ENCODE results near the gene AGFG2. TPM values are rescaled to one million over a fixed set of nuclear protein-coding genes. Genes with fewer than 3 reads are reported as not detected.
"Not testable (repeated sequence)": the region's sequence is repeated elsewhere in the genome, so short reads cannot be mapped to it uniquely, and the experiment has no call there.

AGFG2 gene
- total RNA-seq, 2 donors from 2014 or later, result 20.4 to 24.6 TPM

GRCh38 chr7:100532165-100533022 lies 6.6 kb upstream of the AGFG2 start:
- H3K36me3 ChIP-seq (replicated peaks in 1 of 2; ENCODE audit: insufficient read depth in 1 of 2, low read depth in 2 of 2), result no peaks in the 10 kb centered on the region
- H3K27me3 ChIP-seq, result no peaks in the 10 kb centered on the region
- H3K4me3 ChIP-seq, result no peak overlapping the region
- DNase-seq (no peak), ATAC-seq (no peak)
- intact Hi-C loops (cut with DNase I), result no loop called here
- TF ChIP-seq POLR2A (IDR thresholded peaks at IDR 0.05), result no peak
- no peak for TF ChIP-seq CTCF (IDR thresholded peaks at IDR 0.05)
- no peaks in the 10 kb centered on the region for H3K9me3 ChIP-seq
- H3K4me1 ChIP-seq, result no peaks in the 10 kb centered on the region
- WGBS, 2 donors, result 87 to 91% methylated on average over 14 of the region's 14 CpGs
- H3K27ac ChIP-seq, result no peak overlapping the region

- H3K36me3 ChIP-seq (replicated peaks in 1 of 2; ENCODE audit: insufficient read depth in 1 of 2, low read depth in 2 of 2); intact Hi-C loops (cut with DNase I); DNase-seq; ATAC-seq; H3K9me3 ChIP-seq; H3K4me3 ChIP-seq; H3K27ac ChIP-seq; H3K27me3 ChIP-seq: not testable (repeated sequence)
- 88 to 90% methylated on average over 9 of the region's 9 CpGs for WGBS, 2 donors
- H3K4me1 ChIP-seq, result peaks cover 17% of the 10 kb centered on the region
Observed at GRCh38 chr7:100535982-100536381, 3.0 kb upstream of the AGFG2 start.

- peaks cover 24% of the 10 kb centered on the region for H3K4me1 ChIP-seq
- H3K36me3 ChIP-seq (replicated peaks in 1 of 2; ENCODE audit: insufficient read depth in 1 of 2, low read depth in 2 of 2); H3K9me3 ChIP-seq; H3K27ac ChIP-seq; H3K4me3 ChIP-seq; H3K27me3 ChIP-seq; ATAC-seq; DNase-seq; intact Hi-C loops (cut with DNase I): not testable (repeated sequence)
- WGBS, 2 donors, result 82 to 96% methylated on average over 2 of the region's 2 CpGs
Observed at GRCh38 chr7:100536695-100537094, 2.3 kb upstream of the AGFG2 start.

DNA sequence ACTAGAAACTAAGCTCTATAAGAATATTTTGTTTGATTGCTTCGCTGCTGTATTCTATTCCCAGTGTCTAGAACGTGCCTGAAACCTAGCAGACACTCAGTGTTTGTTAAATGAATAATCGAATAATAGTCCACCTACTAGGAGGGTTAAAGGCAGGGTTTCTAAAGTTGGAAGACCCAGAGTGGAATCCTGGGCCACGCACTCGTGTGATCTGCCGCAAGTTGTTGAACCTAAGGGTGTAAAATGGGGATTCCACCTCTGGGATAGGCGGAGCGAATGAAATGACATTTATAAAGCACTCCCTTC lies 702 bp upstream of the AGFG2 start:
- 5 to 7% methylated on average over 8 of the region's 8 CpGs for WGBS, 2 donors
- no peaks in the 10 kb centered on the region for H3K36me3 ChIP-seq (replicated peaks in 1 of 2; ENCODE audit: insufficient read depth in 1 of 2, low read depth in 2 of 2)
- no peaks in the 10 kb centered on the region for H3K27me3 ChIP-seq
- DNase-seq, result no peak
- H3K9me3 ChIP-seq, result no peaks in the 10 kb centered on the region
- no peak for TF ChIP-seq CTCF (IDR thresholded peaks at IDR 0.05)
- no peak for TF ChIP-seq POLR2A (IDR thresholded peaks at IDR 0.05)
- intact Hi-C loops (cut with DNase I), result no loop called here
- ATAC-seq, result no peak
- no peak overlapping the region for H3K4me3 ChIP-seq
- peak overlapping the region; percentile 5 to 77 (median 66) for H3K27ac ChIP-seq
- peaks cover 40% of the 10 kb centered on the region for H3K4me1 ChIP-seq

- peak overlapping the region; percentile 30 to 61 for H3K4me3 ChIP-seq
- DNase-seq (peak in 2 of 4 donors; percentile 19 to 27), ATAC-seq (no peak)
- no peaks in the 10 kb centered on the region for H3K27me3 ChIP-seq
- no peaks in the 10 kb centered on the region for H3K36me3 ChIP-seq (replicated peaks in 1 of 2; ENCODE audit: insufficient read depth in 1 of 2, low read depth in 2 of 2)
- TF ChIP-seq CTCF (IDR thresholded peaks at IDR 0.05) (no peak), POLR2A (IDR thresholded peaks at IDR 0.05) (no peak)
- H3K4me1 ChIP-seq, result peaks cover 52% of the 10 kb centered on the region
- H3K27ac ChIP-seq, result peak overlapping the region; percentile 86 to 97 (median 92)
- intact Hi-C loops (cut with DNase I), result no loop called here
- 0 to 1% methylated on average over 27 to 38 of the region's 44 CpGs for WGBS, 2 donors
- no peaks in the 10 kb centered on the region for H3K9me3 ChIP-seq
Observed at GRCh38 chr7:100539436-100540006, 518 bp downstream of the AGFG2 start.
